ENCODE results near the gene STING1. TPM values are rescaled to one million over a fixed set of nuclear protein-coding genes. Genes with fewer than 3 reads are reported as not detected.
A peak's percentile ranks its signal among the peaks of the same experiment; 100 is the strongest.

The STING1 gene
- total and polyA plus RNA-seq, 10 of the 15 experiments (the other 5 are each of a cell fraction or from before 2014, with no cell fraction given), result 10.1 to 56.1 (median 41.0) TPM

DNA sequence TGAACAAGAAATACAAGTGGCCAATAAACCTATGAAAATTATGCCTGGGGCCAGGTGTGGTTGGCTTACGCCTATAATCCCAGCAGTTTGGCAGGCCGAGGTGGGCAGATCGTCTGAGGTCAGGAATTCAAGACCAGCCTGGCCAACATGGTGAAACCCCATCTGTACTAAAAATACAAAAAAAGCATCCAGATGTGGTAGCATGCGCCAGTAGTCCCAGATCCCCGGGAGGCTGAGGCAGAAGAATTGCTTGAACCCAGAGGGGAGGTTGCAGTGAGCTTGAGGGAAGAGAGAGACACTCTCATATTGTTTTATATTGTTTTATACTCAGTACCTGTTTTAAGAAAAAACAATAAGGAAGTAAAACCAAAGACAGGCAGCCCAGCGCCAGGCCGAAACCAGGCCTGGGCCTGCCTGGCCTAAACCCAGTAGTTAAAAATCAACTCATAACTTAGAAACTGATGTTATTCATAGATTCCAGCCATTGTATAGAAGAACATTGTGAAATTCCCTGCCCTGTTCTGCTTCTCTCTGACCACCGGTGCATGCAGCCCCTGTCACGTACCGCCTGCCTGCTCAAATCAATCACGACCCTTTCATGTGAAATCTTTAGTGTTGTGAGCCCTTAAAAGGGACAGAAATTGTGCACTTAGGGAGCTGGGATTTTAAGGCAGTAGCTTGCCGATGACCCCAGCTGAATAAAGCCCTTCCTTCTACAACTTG is 43.2 kb upstream of the STING1 start (continued):
- TF ChIP-seq, protein P1, sequence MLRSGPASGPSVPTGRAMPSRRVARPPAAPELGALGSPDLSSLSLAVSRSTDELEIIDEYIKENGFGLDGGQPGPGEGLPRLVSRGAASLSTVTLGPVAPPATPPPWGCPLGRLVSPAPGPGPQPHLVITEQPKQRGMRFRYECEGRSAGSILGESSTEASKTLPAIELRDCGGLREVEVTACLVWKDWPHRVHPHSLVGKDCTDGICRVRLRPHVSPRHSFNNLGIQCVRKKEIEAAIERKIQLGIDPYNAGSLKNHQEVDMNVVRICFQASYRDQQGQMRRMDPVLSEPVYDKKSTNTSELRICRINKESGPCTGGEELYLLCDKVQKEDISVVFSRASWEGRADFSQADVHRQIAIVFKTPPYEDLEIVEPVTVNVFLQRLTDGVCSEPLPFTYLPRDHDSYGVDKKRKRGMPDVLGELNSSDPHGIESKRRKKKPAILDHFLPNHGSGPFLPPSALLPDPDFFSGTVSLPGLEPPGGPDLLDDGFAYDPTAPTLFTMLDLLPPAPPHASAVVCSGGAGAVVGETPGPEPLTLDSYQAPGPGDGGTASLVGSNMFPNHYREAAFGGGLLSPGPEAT (IDR thresholded peaks at IDR 0.05; ENCODE audit: low read depth), result peak; percentile 47; the same call in 1 of the 2 replicates
- TF ChIP-seq SMAD1 (IDR thresholded peaks at IDR 0.05; ENCODE audit: low read depth, partially characterized antibody), result peak; percentile 64
- TF ChIP-seq, protein P2, sequence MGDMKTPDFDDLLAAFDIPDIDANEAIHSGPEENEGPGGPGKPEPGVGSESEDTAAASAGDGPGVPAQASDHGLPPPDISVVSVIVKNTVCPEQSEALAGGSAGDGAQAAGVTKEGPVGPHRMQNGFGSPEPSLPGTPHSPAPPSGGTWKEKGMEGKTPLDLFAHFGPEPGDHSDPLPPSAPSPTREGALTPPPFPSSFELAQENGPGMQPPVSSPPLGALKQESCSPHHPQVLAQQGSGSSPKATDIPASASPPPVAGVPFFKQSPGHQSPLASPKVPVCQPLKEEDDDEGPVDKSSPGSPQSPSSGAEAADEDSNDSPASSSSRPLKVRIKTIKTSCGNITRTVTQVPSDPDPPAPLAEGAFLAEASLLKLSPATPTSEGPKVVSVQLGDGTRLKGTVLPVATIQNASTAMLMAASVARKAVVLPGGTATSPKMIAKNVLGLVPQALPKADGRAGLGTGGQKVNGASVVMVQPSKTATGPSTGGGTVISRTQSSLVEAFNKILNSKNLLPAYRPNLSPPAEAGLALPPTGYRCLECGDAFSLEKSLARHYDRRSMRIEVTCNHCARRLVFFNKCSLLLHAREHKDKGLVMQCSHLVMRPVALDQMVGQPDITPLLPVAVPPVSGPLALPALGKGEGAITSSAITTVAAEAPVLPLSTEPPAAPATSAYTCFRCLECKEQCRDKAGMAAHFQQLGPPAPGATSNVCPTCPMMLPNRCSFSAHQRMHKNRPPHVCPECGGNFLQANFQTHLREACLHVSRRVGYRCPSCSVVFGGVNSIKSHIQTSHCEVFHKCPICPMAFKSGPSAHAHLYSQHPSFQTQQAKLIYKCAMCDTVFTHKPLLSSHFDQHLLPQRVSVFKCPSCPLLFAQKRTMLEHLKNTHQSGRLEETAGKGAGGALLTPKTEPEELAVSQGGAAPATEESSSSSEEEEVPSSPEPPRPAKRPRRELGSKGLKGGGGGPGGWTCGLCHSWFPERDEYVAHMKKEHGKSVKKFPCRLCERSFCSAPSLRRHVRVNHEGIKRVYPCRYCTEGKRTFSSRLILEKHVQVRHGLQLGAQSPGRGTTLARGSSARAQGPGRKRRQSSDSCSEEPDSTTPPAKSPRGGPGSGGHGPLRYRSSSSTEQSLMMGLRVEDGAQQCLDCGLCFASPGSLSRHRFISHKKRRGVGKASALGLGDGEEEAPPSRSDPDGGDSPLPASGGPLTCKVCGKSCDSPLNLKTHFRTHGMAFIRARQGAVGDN (IDR thresholded peaks at IDR 0.05), result peak; percentile 76
- TF ChIP-seq BHLHE40 (IDR thresholded peaks at IDR 0.05; ENCODE audit: borderline replicate concordance in 1 of 2, low read depth in 2 of 2, low read length in 1 of 2), result peak in 1 of 2 experiments; percentile 63; a peak in 2 of 4 replicates
- TF ChIP-seq NFIC (IDR thresholded peaks at IDR 0.05; ENCODE audit: low read depth, low read length), result 0 out of 2 replicates have a peak, but pooled peaks have one; percentile 1
- 0 out of 2 replicates have a peak, but pooled peaks have one; percentile 43 for TF ChIP-seq BACH1 (IDR thresholded peaks at IDR 0.05; ENCODE audit: borderline replicate concordance)

Measured in GM12878 (cell line).